GM19395 (cell line): Measurements from ENCODE around the gene DNLZ.
"Not testable (repeated sequence)": the region's sequence is repeated elsewhere in the genome, so short reads cannot be mapped to it uniquely, and the experiment has no call there.

ENCODE experiments used
- ATAC-seq: cut with Tn5 transposase; IDR thresholded peaks from one replicate; pipeline ENCODE4 v1.9.1; 2021; ENCODE audit warnings: mild to moderate bottlenecking, moderate library complexity; ENCODE audit not compliant: unreplicated experiment

Gene DNLZ

DNA sequence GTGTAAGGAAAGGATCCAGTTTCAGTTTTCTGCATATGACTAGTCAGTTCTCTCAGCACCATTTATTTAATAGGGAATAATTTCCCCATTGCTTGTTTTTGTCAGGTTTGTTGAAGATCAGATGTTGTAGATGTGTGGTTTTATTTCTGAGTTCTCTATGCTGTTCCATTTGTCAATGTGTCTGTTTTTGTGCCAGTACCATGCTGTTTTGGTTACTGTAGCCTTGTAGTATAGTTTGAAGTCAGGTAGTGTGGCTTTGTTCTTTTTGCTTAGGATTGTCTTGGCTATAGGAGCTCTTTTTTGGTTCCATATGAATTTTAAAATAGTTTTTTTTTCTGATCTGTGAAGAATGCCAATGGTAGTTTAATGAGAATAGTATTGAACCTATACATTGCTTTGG, 42.6 kb downstream of the DNLZ start:
- ATAC-seq: not testable (repeated sequence)

- ATAC-seq: not testable (repeated sequence)
Observed at GRCh38 chr9:136319955-136320354, 43.6 kb downstream of the DNLZ start.

- ATAC-seq: not testable (repeated sequence)
Observed at GRCh38 chr9:136319244-136319643, 44.3 kb downstream of the DNLZ start.

- ATAC-seq: no peak
Observed at GRCh38 chr9:136318776-136319241, 44.7 kb downstream of the DNLZ start.

GRCh38 chr9:136318111-136318775, 45.3 kb downstream of the DNLZ start:
- ATAC-seq: no peak

- no peak for ATAC-seq
Observed at GRCh38 chr9:136317695-136318094, 45.8 kb downstream of the DNLZ start.

GRCh38 chr9:136316896-136317676, 46.5 kb downstream of the DNLZ start:
- ATAC-seq: no peak

GRCh38 chr9:136316271-136316751, 47.2 kb downstream of the DNLZ start:
- no peak for ATAC-seq

DNA sequence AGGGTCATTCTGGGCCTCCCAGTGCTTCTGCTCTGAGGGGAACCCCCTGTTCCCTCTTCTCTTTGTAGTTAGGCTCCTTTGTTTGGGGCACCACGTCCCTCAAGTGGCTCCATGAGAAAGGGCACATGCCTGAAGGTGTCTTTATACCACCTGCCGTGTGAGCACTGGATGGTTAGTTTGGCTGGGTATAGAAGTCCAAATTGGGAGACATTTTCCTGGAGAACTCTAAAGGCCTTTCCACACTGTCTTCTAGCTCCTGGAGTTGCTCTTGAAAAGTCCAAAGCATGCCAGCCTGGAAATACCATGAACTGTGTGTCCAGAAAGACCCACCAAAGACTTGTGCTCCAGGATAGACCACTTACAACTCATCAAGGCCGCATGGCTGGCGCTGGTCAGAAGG, 48.6 kb downstream of the DNLZ start:
- no peak for ATAC-seq

GRCh38 chr9:136314056-136314416, 49.5 kb downstream of the DNLZ start:
- no peak for ATAC-seq

DNA sequence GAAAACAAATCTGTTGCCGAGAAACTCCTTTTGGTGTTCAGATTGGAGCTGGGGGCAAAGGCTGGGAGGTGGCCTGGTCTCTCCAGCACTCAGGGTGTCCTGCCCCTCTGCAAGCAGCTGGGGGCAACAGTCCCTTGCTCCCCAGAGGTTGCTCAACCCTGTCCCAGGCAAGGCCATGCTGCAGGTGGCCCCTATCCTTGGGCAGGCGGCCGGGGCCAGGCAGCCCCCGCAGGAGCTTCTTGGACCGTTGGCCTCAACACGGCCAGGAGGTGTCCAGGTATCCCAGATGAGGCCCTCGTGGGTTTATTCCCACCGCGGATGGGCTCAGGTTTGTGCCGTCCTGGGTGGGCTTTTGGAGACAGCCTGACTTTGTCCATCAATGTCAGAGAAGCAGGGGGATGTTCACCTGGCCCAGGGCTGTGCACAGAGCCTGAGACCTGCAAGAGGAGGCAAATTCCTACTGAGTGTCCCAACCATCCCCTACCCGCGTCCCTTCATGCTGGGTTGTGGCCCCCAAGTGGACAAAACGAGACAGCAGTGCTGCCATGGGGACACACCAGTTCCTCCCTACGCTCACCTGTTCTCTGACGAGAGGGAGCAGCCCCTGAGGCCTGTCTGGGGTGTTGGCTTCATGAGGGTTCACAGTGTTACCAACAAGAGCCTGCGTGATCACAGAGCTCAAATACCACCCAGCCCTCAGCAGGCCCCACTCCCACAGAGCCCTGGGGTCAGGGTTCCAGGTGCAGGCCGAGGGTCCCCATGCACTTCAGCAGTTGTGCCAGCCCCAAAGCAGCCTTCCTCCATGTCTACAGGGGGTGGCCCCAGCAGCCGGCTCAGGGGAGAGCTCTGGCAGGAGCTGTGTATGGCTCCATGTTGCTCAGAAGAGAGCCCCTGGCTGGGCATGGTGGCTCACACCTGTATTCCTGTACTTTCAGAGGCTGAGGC, 50.2 kb downstream of the DNLZ start:
- ATAC-seq: no peak

DNA sequence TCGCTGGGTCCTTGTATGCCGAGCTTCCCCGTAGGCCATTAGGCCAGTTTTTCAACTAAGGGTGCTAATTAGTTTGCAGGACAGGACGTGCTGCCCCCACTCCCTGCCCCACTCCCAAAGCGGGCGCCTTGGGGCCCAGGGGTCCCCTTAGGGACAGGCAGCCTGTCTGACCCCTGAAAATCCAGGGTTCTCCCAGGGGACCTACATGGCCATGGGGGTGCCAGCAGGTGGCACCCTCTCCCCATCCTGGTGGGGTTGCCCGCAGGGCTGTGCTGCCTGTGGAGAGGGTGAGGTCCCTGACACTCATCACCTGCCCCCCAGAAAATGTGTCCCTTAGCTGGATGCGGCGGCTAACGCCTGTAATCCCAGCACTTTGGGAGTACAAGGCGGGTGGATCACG, 51.1 kb downstream of the DNLZ start:
- no peak for ATAC-seq

GRCh38 chr9:136312009-136312375, 51.6 kb downstream of the DNLZ start:
- no peak for ATAC-seq

- no peak for ATAC-seq
Observed at GRCh38 chr9:136311051-136312008, 52.2 kb downstream of the DNLZ start.

GRCh38 chr9:136310273-136311030, 53.1 kb downstream of the DNLZ start:
- no peak for ATAC-seq

GRCh38 chr9:136309806-136310220, 53.7 kb downstream of the DNLZ start:
- ATAC-seq: no peak
